H1 (cell line): Measurements from ENCODE around the gene NSF. TPM values are rescaled to one million over a fixed set of nuclear protein-coding genes. Genes with fewer than 3 reads are reported as not detected.

ENCODE experiments used
- BCL11A ChIP-seq, 2 experiments: IDR thresholded peaks; one replicate each; pipeline ENCODE4 v1.6.1; 2011; ENCODE audit warnings: low read depth in 2 of 2, low read length in 2 of 2, mild to moderate bottlenecking in 2 of 2
- EGR1 ChIP-seq: IDR thresholded peaks from 2 replicates; pipeline ENCODE4 v1.6.1; 2011; ENCODE audit warnings: low read depth, low read length, borderline replicate concordance
- SP2 ChIP-seq: IDR thresholded peaks from 2 replicates; pipeline ENCODE4 v1.6.1; 2012; ENCODE audit warnings: mild to moderate bottlenecking, low read length, inconsistent platforms
- polyA plus RNA-seq, 7 experiments: library from polyadenylated mRNA; depleted of rRNA in 3 of 7; stranded (reverse) in 5 of 7; unstranded in 2 of 7; fragments of >200 nt in 5 of 7; fragments of 200-250 nt in 2 of 7; gene quantifications; 1 replicate in 5 of 7; 2 replicates in 1 of 7; 4 replicates in 1 of 7; pipeline versions ENCODE4 v1.2.1 to v1.2.3, GENCODE V29; 2011 to 2013; ENCODE audit warnings: missing spikeins in 2 of 7, mixed read lengths in 2 of 7
- total RNA-seq: library from RNA; stranded (reverse); fragmentation: NEBNext Ultra II Directional; extraction: Animal tissue kit (Norgen Biotek cat#: 25700); gene quantifications from 2 replicates; pipeline ENCODE4 v1.2.1, GENCODE V29; 2021

NSF gene
- total and polyA plus RNA-seq, 2 of the 8 experiments (the other 6 are each of a cell fraction or from before 2014, with no cell fraction given): 13.0 to 27.7 TPM

DNA sequence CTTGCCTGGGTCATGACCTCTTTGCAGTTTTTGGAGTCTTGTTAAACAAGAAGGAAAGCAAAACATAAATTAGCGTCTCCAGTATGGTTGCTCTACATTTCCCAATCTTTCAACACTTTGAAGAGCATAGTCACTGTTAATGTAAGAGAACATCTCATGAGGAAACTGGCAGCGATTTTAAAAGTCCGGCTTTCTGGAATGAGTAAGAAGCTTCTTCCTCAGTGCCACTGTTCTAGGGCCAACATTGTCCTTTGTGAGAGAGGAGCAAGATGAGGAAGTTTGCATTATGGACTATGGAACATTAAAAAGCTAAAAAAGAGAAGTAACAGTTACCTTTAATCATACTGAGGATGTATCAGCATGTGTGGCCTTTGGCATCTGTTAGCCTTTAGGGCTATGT is 154.9 kb downstream of the NSF start (continued):
- TF ChIP-seq EGR1 (no peak), BCL11A (IDR thresholded peaks at IDR 0.05; ENCODE audit: low read depth in 2 of 2, low read length in 2 of 2) (no peak), SP2 (no peak)
- TF ChIP-seq, all 59 proteins: peak for 0
